Epidermal melanocyte (primary cell): Measurements from ENCODE around the gene LRTM2.

Source experiments
- DNase-seq: peaks from one replicate; pipeline ENCODE4 v3.0.0; 2011; ENCODE audit warnings: low spot score; ENCODE audit not compliant: insufficient read length

Gene LRTM2

DNA sequence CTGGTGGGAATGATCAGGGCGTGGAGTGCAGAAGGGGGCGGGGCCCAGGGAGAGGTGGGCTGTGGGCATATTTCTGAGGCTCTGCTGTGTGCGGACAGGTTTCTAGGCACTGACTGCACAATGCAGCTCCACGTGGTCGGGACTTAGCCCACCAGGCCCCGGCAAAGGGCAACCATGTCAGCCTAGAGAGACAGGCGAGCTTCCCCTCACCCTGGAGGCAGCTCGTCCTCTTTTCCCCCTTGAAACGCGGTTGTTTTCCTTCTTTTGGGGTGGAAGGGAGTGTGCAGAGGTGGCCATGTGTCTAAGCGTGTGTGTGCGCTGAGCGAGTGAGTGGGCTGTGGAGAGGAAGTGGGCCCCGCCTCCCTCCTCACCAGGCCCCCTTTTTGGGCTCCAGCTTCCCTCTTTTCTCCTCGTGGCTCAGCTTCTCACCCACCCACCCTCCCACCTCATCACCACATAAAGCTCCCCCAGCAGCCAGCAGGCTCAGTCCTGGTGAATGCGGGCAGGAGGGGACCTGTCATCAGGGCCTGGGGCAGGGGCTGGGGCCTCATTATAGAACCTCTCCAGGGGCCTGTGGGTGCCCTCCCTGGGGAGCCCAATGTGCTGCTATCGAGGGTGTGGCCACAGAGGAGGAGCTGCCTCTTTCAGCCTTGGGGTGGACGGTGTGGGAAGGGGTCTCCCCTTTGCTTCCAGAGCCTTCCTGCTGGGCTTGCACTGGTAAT, 22.0 kb downstream of the LRTM2 start:
- no peak for DNase-seq

DNA sequence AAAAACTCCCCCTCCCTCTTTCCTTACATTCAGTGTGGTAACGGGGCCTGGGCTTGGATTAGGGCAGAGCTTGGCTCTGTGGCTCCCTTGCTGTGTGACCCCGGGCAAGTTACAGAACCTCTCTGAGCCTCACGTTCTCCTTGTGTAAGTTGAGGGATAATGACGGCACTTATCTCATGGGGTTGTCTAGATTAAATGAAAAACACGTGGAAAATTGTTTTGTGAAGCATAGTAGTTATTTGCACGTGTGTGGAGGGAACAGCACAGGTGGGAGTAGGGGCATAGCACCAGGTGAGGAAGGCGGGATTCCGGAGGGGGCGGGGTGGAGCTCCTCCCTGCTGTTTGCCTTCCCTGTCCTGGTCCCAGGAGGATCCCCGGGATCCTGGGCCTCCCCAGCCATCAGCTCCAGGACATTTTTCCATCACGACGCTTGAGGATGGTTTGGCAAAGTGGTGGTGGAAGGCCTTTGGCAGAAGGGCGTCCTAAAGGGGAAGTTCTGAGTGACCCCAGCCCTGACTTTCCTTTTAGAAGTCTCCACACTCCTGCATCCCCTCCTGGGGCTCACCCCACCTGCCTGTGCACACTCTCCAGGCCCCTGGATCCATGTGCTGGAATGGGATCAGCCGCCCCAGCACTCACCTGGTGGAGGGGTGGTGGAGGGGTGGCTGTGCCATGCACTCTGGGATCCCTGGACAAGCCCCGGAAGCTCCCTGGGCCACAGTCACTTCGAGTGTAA, 22.7 kb downstream of the LRTM2 start:
- DNase-seq = no peak

DNA sequence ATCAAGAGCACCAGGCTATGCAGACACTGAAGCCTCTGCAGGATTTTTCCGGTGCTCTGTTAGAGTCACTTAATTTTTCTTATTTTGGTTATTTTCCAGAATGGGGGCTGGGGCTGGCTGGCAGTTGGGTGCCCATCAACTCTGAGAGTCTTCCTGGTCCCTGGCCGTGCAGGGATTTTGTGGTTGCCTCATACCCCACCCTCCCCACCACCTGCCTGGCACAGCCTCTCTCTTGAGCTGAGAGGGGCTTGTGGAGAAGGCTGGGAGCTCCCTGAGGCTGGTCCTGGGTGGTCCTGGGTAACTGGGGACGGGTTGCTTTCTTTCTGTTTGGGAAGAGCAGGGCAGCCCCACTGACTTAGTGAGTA, 23.3 kb downstream of the LRTM2 start:
- no peak for DNase-seq

DNA sequence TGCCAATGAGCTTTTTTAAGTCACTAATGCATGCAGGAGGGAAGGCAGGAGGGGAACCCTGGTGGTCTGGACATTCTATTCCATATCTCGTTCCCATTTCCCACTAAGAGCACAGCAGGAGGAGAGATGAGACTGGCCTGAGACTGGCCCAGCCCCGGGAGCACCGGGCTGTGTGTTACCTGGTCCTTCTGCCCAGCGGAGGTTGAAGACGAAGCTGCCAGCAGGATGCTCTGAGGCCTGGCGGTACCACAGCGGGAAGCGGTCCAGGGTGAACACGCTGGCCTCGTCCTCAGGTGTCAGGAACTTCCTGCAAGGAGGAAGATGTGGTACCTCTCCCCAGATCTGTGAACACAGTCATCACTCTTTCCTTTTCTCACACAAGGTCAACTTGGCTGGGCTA, 23.9 kb downstream of the LRTM2 start:
- DNase-seq = no peak

DNA sequence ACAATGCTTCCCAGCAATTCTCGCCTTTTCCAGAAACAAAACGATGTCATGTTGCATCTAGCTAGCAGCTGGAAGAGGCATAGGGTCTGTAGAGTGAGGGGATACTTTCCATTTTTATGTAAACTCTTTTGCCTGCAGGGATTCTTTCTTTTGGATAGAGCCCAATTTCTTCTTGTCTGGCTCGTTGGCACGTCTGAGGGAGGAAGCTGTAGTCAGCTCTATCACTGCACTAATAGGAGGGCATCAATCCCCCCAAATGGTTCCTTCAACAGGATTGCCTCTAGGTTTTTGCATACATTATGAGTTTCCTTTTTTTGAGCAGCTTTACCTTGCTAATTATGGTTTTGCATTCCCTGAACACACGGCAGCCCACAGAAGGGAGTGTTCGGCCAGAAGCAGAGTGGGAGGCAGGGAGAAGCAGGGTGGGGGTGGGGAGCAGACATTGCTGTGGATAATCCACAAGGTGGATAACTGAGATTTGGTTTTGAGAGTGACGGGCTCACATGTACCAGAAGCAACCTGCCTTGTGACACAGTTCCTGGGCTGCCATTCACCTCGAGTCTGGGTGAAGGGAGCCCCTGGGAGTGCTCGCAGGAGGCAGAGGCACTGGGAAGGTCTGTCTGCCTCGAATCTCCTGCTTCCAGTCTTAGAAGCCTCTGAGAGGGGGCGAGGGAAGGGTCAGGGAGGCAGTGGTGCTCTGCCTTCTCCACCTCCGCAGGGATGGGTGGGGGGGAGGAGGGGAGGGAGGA, 24.5 kb downstream of the LRTM2 start:
- DNase-seq = no peak

DNA sequence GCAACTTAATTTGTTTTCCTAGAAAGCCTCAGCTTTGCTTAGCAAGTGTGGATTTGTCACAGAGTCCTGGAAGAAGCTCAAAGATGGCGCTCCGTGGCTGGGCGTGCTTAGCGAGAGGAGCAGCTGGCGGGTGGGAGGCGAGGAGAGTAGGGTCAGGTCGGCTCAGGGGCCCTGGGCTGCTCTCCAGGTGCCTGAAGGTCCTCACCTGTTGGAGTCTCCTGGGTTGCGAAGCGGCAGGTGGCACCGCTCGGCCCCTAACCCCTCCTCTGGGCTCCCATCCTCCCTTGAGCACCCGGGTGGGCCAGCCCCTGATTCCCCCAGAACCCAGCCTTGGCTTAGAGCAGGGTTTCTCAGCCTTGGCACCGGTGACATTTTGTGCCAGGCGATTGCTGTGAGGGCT, 25.1 kb downstream of the LRTM2 start:
- DNase-seq = no peak

DNA sequence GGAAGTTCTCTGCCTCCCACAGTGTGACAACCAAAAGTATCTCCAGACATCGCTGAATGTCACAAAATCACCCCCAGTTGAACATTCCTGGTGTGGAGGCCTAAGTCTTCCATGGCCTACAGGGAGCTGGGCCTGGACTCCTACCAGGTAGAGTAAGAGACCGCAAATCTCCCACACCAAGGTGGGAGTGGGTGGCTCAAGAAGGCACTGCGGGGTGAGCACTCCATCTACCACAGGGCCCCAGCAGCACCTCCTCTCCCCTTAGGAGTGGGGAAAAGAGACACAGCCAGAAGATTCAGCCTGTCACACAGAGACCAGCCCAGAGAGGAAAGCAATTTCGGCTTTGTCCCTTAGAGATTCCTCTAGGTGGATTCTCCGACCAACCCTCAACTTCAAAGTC, 25.5 kb downstream of the LRTM2 start:
- DNase-seq = no peak

DNA sequence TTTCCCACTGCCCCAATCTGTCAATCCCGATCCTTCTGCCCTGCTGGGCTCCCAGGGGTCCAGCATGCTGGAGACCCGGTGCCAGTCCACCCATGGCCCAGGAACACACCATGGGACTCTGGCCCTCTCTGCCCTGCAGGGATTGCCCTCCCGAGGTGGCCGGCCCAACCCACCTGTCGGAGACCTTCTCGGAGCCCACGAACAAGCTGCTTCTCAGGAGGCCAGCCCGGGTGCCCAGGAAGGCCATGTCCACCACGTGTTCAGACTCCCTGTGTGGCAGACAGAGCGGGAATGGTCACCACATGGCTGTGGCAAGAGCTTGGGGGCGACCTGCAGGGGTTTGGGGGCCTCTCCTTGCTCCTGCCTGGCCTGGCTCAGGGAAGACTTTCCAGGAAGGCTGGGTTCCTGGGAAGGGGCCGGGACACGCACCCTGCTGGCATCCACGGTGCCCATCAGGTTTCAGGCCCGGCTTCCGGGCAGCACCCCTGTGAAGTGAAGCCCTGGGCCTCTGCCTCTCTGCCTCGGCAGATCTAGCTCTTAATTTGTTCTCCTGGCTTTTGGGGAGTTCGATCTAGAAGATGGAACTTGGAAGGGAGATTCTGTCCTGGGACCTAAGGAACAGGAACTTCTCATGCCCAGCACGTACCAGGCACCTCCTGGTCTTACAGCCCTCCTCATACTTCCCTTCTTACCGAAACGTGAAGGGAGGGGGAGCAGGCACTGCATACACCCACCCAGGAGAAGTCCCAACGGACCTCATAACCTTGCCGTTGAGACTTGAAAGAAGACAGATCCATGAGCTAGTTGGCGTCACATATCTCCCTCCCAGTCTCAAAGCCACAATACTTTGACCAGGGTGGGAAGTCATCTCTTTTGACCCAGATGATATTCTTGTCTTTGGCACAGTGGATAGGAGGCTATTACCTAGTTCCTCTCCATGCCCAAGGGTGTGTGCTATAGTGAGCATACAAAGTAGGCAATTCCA, 26.3 kb downstream of the LRTM2 start:
- DNase-seq = no peak

DNA sequence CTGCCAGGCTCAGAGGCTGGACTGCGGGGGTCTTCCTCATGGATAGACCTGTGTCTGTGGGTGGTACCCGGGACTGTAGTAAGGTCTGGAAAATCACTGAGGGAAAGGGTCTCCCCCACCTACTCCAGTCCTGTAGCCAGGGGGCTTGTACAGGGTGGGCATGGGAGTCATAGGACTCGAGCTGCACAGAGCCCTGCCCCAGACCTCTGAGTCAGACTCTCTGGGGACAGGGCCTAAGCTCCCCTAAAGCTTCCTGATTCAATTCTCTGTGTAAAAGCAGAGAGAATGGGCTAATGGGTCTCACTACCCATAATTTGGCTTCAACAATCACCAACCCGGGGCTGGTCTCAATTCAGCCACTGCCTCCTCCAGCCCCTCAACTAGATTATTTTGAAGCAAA, 27.0 kb downstream of the LRTM2 start:
- no peak for DNase-seq

DNA sequence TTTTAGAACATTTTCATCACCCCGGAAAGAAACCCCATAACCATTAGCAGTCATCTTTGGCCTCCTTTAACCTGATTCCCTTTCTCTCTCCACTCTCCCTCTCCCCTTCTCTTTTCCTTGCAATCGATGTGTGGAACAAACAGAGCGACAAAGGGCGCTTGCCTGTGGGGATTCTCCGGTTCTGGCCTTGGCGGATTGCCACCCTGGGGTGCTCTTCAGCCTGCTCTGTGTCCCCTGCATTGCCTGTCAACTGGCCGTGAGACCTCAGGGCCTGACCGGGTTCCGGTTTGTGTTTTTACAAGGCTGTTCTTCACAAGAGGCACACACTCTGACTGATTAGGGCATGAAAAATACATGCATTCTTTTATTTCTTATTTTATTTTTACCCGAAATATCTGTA, 27.8 kb downstream of the LRTM2 start:
- DNase-seq = no peak

DNA sequence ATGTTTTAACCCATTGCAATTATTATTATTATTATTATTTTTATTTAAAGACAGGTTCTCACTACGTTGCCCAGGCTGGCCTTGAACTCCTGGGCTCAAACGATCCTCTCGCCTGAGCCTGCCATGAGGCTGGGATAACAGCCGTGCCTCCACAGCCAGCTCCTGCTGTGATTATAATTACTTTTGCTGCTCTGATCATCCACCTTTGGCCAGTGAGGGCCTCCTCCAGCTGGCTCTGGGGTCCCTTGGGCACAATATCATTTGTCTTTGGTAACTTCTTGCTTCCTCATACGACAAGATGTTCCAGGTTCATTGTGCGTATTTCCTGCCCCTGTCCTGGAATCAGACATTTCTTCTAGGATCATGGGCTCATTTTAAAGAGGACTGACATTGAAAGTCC, 28.4 kb downstream of the LRTM2 start:
- DNase-seq = no peak

DNA sequence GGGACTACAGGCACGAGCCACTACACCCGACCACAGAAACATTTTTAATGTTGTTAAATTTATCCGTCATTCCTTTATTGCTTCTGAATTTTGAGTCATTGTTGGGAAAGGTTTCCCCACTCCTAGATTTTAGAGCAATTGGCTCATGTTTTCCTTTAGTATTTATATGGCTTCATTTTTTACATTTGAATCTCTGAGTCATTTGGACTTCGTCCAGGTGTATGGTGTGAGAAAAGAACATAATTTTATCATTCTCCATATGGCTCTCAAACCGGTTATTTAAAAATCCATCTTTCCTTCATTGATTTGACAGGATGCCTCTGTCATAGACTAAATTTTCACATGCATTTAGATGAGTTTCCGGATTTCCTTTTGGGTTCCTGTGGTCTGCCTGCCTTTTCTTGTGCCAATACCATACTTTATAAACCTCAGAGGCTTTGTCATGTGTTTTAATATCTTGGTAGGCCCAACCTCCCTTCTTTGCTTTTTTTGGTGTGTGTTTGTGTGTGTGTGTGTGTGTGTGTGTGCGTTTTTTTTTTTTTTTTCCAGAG, 30.9 kb downstream of the LRTM2 start:
- no peak for DNase-seq

DNA sequence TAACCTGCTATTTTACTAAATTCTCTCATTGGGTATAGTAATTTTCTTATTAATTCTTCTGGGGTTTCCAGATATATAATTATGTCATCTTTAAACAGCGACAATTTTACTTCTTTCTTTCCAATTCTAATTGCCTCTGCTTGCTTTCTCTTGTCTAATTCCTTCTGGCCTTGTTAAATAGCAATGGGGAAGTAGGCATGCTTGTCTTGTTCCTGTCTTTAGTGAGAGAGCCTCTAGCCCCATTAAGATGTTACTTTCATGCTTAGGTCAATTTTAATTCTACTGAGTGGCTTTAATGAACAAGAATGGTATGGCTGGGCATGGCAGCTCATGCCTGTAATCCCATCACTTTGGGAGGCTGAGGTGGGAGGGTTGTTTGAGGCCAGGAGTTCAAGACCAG, 31.7 kb downstream of the LRTM2 start:
- no peak for DNase-seq

DNA sequence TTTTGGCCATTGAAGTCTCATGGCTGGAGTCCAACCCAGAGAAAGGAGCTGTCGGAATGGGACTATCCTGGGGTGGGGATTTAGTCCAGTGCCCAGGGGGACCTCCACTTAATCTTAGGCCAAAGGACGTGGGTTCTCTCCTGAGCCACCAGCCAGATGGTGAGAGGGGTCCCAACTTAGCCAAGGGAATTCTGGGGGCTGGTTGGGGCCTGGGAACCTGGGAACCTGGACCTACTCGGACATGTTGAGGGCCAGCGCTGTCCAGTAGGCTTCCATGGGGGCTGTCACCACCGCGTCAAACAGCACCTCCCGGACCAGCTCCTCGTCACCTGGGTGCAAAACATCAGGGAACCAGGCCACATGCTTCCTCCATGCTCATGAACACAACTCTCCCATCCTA, 33.4 kb downstream of the LRTM2 start:
- no peak for DNase-seq

DNA sequence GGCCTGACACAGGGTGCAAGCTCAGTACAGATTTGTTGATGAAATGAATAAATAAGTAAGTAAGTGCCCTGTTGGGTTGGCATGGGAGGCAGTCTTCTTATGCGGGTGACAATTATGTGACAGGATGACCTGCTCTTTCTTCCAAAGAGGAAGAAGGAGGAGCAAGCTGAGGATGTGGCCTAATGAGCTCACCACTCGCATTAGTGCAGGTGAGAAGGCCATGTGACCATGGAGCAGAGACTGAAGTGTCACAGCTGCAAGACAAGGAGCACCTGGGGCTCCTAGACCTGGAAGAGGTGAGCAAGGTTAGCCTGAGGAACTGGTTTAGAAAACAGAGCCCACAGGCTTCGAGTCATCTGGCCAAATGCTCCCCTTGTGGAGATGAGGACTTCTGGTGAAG, 34.9 kb downstream of the LRTM2 start:
- no peak for DNase-seq

DNA sequence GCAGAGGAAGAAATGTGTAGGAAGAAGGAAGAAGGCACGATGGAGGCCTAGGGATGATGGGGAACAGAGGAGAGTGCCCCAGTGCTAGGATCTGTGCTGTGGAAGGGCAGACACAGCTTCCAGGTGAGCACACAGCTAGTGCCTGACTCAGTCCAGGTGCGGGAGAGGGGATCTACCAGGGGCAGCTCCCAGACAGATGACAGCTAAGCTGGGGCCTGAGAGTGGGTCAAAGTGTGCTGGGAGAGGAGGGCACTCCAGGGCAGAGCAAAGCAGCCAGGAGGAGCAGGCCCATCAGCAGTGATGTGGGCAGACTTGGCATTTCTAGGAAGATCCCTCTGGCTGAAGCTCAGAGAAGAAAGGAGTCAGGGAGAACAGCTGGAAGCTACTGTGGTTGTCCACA, 36.7 kb downstream of the LRTM2 start:
- no peak for DNase-seq

DNA sequence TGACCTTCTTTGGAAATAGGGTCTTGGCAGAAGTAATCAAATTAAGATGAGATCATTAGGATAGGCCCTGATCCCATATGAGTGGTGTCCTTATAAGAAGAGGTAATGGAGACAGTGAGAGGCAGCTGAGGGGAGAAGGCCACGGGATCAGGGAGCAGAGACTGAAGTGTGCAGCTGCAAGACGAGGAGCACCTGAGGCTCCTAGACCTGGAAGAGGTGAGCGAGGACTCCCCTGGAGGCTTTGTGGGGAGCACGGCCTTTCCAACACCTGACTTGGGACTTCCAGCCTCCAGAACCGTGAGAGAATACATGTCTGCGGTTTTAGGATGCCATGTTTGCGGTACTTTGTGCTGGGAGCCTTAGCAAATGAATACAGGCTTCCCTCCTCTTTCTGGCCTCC, 37.5 kb downstream of the LRTM2 start:
- DNase-seq = no peak

DNA sequence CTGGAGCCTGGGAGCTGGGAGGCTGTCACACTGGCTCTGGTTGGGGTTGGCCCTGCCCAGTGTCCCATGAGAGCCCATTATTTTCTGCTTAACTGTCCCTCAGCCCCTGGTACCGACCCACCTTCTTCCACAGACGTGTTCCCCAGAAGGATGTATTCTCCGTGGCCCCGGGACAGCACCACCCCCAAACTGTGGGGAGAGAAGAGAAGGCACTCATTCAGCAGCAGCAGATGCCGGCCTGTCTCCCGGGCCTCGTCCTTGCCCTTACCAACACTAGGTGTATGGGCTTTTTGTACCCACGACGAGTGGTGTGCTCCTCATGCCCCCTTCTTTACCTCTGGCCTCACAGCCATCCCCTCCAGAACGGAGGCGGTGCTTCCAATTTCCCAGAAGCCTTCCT, 38.1 kb downstream of the LRTM2 start:
- no peak for DNase-seq

DNA sequence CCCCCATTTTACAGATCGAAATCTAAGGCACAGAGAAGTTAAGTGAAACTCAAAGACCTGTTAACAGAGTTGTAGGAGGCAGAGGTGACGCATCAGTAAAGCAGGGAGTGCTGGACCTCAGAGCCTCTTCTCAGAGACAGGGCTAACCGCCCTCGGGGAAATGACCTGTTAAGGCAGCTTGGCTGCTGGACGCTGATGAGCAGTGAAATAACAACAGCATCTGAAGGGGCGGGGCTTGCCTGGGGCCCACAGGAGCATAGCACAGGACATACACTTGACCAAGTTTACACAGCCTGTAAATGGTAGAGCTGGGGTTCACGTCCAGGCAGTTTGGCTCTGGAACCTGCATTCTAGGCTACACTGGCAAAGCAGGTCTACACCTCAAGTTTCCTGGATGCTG, 39.3 kb downstream of the LRTM2 start:
- DNase-seq = no peak

DNA sequence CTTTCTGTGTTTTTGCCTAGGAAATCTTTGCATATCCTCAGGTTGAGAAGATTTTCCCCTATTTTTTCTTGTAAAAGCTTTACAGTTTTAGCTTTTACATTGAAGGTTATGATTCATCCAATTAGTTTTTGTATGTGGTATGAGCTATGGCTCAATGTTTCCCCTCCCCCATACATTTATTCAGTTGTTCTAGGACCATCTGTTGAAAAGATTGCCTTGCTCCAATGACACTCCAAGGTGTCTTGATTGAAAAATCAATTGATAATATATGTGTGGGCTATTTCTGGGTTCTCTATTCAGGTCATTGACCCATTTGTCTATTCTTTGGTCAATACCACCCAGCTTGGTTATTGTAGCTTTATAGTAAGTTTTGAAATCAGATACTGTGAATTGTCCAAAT, 42.6 kb downstream of the LRTM2 start:
- no peak for DNase-seq

DNA sequence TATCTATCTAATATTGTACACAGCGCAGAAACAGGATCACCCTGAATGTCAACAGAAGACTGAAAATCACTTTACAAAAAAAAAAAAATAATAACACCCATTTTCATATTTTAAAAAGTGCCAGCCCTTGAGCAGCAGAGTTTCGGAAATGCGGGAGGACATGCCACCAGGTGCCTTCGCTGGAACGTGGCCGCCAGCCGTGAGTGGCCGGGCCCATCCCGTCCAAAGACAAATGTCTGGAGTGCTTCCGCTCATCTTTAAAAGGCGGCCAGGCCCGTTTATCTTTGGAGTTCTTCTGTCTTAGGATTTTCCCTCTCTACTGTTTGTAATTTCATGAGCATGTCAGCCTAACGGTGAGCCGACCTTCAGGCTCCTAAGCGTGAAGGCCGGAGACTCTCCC, 43.5 kb downstream of the LRTM2 start:
- no peak for DNase-seq
